Type B pancreatic cell (in vitro differentiated cells): Measurements from ENCODE around the gene ZNF106. TPM values are rescaled to one million over a fixed set of nuclear protein-coding genes. Genes with fewer than 3 reads are reported as not detected.
A peak's percentile ranks its signal among the peaks of the same experiment; 100 is the strongest.

ENCODE experiments used
- DNase-seq: peaks from one replicate; pipeline ENCODE4 v3.0.0; 2021; ENCODE audit warnings: mixed read lengths; ENCODE audit not compliant: unreplicated experiment; ENCODE audit errors: extremely low spot score
- H3K27ac Mint-ChIP-seq: 2 replicates; pipeline ENCODE4 v1.8.0; 2021; ENCODE audit warnings: mild to moderate bottlenecking, mixed read lengths
- H3K27me3 Mint-ChIP-seq: 2 replicates; pipeline ENCODE4 v1.8.0; 2021; ENCODE audit warnings: mixed read lengths
- H3K36me3 Mint-ChIP-seq: 2 replicates; pipeline ENCODE4 v1.8.0; 2021; ENCODE audit warnings: mixed read lengths
- H3K4me1 Mint-ChIP-seq: one replicate; pipeline ENCODE4 v1.8.0; 2021; ENCODE audit warnings: mixed read lengths; ENCODE audit not compliant: unreplicated experiment
- H3K4me3 Mint-ChIP-seq: 2 replicates; pipeline ENCODE4 v1.8.0; 2021; ENCODE audit warnings: mild to moderate bottlenecking, mixed read lengths
- H3K9me3 Mint-ChIP-seq: 2 replicates; pipeline ENCODE4 v1.8.0; 2021; ENCODE audit warnings: mixed read lengths
- CTCF ChIP-seq: fragments of 200-600 bp; sonication (generic); conservative IDR thresholded peaks from 2 replicates; pipeline ENCODE4 v1.5.0; 2021; ENCODE audit warnings: antibody characterized with exemption, mild to moderate bottlenecking
- total RNA-seq: library from RNA; stranded (reverse); gene quantifications from 2 replicates; pipeline ENCODE4 v1.2.1, GENCODE V29; 2021; ENCODE audit warnings: low replicate concordance

ZNF106 gene
- total RNA-seq, 1 donor from 2014 or later = 52.4 TPM

GRCh38 chr15:42502477-42502876, 11.5 kb upstream of the ZNF106 start:
- Mint-ChIP-seq H3K4me3 (no peak overlapping the region), H3K9me3 (no peaks in the 10 kb centered on the region), H3K36me3 (peaks cover 9% of the 10 kb centered on the region), H3K27me3 (no peaks in the 10 kb centered on the region), H3K27ac (no peak overlapping the region), H3K4me1 (peaks cover 12% of the 10 kb centered on the region)
- TF ChIP-seq CTCF = no peak
- DNase-seq = no peak

- DNase-seq = no peak
- Mint-ChIP-seq H3K27ac (peak overlapping the region; percentile 24), H3K4me3 (no peak overlapping the region), H3K4me1 (peaks cover 25% of the 10 kb centered on the region), H3K27me3 (no peaks in the 10 kb centered on the region), H3K9me3 (no peaks in the 10 kb centered on the region), H3K36me3 (peaks cover 9% of the 10 kb centered on the region)
- TF ChIP-seq CTCF = no peak
These were observed 9.1 kb upstream of the ZNF106 start for GRCh38 chr15:42499858-42500609.

- H3K4me1 Mint-ChIP-seq = peaks cover 30% of the 10 kb centered on the region
These were observed 7.5 kb upstream of the ZNF106 start for GRCh38 chr15:42498212-42499068.

GRCh38 chr15:42495361-42496212, 4.6 kb upstream of the ZNF106 start, which contains the start of gene SNAP23:
Gene SNAP23 (plus strand): TSS chr15:42495634. CDS start chr15:42511847, 16,213 bp downstream.
- Mint-ChIP-seq H3K27me3 (no peaks in the 10 kb centered on the region), H3K36me3 (peaks cover 6% of the 10 kb centered on the region), H3K4me3 (peak within 1 kb of the TSS; percentile 99), H3K27ac (peak within 1 kb of the TSS; percentile 95), H3K9me3 (no peaks in the 10 kb centered on the region), H3K4me1 (peaks cover 30% of the 10 kb centered on the region)
- peak; percentile 92 for DNase-seq
- no peak for TF ChIP-seq CTCF

More at GRCh38 chr15:42498212-42499068, 7.5 kb upstream of the ZNF106 start:
- TF ChIP-seq CTCF = no peak
- peak overlapping the region; percentile 73 for H3K4me3 Mint-ChIP-seq
- no peak for DNase-seq
- peaks cover 9% of the 10 kb centered on the region for H3K36me3 Mint-ChIP-seq
- no peaks in the 10 kb centered on the region for H3K9me3 Mint-ChIP-seq
- peak overlapping the region; percentile 90 for H3K27ac Mint-ChIP-seq
- no peaks in the 10 kb centered on the region for H3K27me3 Mint-ChIP-seq

GRCh38 chr15:42494998-42495360, 4.0 kb upstream of the ZNF106 start:
- no peaks in the 10 kb centered on the region for H3K9me3 Mint-ChIP-seq
- TF ChIP-seq CTCF = no peak
- DNase-seq = no peak
- peaks cover 30% of the 10 kb centered on the region for H3K4me1 Mint-ChIP-seq
- peak overlapping the region; percentile 95 for H3K27ac Mint-ChIP-seq
- H3K36me3 Mint-ChIP-seq = peaks cover 5% of the 10 kb centered on the region
- no peaks in the 10 kb centered on the region for H3K27me3 Mint-ChIP-seq
- peak overlapping the region; percentile 99 for H3K4me3 Mint-ChIP-seq
